DMS114 treated with DMSO at 0.1 percent for 48 hours (cell line): ENCODE data around the gene KLHL3.

ENCODE experiments used
- DNase-seq: peaks from one replicate; lab custom pipeline; 2025; ENCODE audit not compliant: unreplicated experiment; lab: John Stamatoyannopoulos, UW

KLHL3 gene

DNA sequence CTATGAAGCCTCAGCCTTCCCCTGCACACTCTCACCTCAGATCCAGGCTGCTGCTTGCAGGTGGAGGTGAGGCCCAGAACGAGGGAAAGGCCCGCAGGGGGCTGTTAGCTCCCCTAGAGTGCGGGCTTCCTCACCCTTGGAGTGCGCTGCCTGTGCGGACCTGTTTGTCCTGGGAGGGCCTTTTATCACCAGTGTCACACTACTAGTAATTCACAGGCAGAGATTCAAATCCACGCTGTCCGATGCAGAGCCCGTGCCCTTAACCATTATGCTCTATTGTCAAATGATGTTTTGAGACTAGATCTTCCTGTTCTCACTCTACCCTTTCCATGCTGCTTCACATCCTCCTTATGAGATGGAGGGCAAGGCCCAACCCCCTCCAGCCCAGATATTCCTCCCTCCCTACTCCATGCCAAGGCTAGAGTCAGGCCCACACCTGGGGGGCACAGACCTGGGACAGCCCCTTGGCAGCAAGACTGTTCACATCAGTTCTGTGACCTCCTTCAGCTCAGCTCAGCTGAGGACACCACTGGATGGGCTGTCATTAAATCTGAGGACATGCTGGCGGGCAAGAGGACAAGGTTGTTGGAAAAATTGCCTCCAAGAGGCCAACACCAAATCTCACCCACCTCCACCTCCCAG lies 124.0 kb downstream of the KLHL3 start:
- no peak for DNase-seq

DNA sequence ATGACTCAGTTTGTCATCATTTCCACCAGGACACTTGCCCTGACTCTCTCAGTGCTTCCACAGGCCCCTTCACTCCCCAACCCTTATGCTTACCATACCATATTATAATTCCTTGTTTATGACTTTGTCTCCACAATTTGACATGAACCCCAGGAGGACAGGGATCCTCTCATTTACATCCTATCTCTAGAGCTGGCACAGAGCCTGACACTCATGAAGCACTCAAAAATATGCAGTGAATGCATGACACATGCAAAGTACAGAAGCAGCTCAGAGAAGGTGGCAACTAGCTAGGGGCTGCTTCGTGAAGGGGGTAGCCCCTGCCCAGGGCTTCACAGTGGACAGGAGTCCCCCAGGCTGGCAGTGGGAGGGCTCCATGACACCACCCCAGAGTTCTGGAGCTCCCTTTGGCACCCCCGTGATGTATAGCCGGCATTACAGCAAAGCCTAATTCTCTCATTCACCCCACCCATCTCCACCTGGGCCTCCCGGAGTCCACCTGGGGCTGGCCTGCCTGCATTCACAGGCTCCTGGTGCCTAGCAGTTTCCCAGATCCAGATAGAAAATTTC lies 124.8 kb downstream of the KLHL3 start:
- DNase-seq, result no peak

DNA sequence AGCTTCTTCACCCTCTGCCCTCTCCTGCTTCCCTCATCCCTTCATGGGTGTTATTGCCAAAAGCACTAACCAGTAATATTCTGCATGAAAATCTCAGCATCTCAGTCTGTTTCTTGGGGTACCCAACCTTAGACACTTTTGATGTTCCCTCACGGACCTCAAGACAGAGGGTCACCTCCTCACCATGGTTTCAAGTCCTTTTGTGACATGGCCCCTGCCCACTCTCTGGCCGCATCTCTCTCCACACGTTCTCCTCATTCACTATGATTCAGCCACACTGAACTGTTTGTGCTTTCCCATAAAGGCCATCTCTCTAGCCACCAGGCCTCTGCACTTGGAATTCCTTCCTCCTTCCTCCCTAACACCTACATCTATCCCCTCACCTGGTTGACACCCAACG lies 125.3 kb downstream of the KLHL3 start:
- no peak for DNase-seq

- DNase-seq, result no peak
Measured at GRCh38 chr5:137609127-137609526, 126.8 kb downstream of the KLHL3 start.

- no peak for DNase-seq
Measured at GRCh38 chr5:137607771-137608170, 128.1 kb downstream of the KLHL3 start.

GRCh38 chr5:137606401-137606800 lies 129.5 kb downstream of the KLHL3 start:
- no peak for DNase-seq

DNA sequence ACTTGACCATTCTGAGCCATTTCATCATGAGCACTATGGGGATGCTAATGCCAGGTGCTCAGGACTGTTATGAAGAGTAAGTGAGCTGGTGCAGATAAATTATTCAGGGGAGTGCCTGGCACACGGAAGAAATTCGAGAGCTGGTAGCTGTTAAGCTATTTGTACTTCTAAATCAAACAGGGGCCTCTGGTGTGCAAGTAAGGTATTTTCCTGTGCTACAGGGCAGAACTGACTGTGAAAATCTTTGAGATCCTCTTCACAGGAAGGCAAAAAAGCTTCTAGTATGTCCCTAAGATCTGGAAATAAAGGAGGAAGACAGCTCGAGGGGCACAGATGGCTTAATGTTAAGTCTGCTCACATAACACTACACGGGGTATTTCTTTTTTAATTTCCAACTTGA lies 130.5 kb downstream of the KLHL3 start:
- no peak for DNase-seq

GRCh38 chr5:137604348-137605095 lies 131.4 kb downstream of the KLHL3 start:
- DNase-seq, result no peak

GRCh38 chr5:137603891-137604290 lies 132.0 kb downstream of the KLHL3 start:
- DNase-seq, result no peak

DNA sequence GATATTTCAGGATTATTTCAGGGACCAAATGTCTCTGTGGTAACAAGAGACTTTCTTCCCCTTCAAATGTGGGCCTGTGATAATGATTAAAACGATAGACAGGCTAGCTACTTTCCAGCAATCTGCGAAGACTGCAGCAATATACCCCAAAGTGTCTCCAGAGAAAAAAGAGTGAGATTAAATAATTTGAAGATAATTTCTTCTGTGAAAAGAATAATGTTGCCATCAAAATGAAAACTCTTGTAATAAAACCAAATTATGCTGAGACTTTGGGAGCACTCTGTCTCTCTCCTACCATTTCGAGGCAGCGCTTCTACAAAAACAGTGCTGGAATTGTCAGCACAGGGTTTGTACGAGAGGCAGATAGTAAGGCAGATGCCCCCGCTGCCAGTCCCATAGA lies 132.5 kb downstream of the KLHL3 start:
- no peak for DNase-seq

DNA sequence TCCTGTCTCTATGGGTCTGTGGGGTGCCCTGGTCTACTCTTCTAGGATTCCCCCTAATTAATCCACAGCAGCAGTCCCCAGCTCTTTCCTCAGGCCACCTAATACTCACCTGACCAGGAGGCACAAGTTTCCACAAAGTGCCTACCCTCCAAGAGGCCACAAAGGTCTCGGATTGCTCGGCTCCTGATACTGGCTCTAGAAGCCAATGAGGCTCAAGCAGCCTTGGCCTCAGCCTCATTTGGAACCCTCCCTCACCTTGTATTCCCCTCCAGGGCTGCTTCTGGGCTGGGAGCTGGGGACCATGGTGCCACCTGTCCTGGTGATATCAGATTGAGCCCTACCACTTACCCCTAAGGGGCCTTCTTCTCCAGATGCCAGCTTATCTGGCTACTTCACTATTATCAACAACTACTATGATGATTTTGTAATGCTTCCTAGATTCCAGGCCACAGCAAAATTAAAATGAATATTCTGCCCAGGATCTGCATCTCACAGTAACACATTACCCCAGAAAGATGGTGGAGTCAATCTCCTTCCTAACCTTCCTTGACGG lies 133.1 kb downstream of the KLHL3 start:
- DNase-seq, result no peak

- DNase-seq, result no peak
Measured at GRCh38 chr5:137600721-137601360, 135.0 kb downstream of the KLHL3 start.

GRCh38 chr5:137599457-137599856 lies 136.4 kb downstream of the KLHL3 start:
- no peak for DNase-seq

GRCh38 chr5:137598399-137598798 lies 137.5 kb downstream of the KLHL3 start:
- no peak for DNase-seq

GRCh38 chr5:137596941-137597340 lies 138.9 kb downstream of the KLHL3 start:
- DNase-seq, result no peak

- no peak for DNase-seq
Measured at GRCh38 chr5:137595396-137596079, 140.4 kb downstream of the KLHL3 start.

GRCh38 chr5:137594717-137595116 lies 141.2 kb downstream of the KLHL3 start:
- DNase-seq, result no peak

DNA sequence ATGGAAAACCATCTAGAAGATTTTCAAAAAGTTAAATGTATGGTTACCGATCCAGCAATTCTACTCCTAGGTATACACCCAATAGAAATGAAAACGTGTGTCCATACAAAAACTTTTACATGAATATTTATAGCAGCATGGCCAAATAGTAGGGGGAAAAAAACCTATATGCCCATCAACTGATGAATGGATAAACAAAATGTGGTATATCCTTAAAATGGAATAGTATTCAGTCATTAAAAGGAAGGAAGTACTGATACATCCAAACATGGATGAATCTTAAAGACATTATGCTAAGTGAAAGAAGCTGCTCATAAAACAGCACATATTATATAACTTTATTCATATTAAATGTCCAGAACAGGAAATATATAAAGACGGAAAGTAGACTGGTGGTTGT lies 143.6 kb downstream of the KLHL3 start:
- no peak for DNase-seq

DNA sequence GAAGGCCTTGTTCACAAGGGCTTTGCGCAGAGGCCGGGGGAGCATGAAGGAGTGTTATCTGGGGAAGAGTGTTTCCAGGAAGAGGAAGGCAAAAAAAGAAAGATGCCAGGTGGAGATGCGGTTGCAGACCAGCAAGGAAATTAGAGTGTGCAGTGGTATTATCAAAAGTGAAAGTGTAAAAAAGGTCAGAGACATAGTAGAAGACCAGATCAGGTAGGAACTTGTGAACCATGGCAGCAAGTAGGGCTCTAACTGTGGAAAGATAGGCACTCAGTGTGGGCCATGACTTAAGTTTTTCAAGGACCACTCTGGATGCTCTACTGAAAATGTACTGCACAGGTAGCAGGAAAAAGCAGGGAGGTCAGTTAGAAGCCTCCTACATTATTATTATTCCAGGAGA lies 146.7 kb downstream of the KLHL3 start:
- no peak for DNase-seq

DNA sequence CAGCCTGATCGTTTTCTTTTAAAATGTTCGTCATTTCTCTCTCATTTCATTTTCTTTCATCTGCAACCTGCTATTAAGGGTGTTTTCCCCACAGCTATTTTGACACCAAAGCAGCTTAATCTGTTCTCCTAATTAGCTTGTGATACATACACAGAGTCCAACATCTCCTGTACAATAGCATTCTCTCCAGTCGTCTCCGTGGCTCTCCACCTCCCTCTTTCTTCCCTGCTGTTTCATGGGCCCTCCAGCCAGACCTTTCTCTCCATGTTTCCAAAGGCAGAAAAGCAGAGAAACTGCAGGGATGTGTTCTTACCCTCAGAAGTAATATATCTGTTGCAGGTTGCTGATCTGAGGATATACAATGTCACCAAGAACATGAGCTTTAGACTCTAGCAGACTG lies 148.0 kb downstream of the KLHL3 start:
- no peak for DNase-seq

DNA sequence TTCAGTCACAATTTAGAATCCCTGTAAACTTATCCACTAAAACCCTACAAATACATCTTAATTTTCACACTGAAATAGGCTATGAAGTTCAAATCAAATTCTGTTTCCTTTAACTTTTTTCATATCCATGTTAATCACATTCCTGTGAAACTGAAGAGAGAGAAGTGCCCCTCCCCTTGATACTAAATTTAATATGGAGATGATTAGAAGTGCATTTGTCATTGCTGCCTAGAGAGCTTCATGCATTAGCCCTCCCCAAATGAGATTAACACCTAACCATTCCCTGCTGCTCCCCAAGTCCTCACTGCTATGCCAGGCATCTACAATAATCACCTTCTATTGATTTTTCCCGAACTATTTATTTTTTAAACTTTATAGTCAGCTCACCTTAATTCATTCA lies 151.6 kb downstream of the KLHL3 start:
- no peak for DNase-seq
